ENCODE data around the gene CCZ1. TPM values are rescaled to one million over a fixed set of nuclear protein-coding genes. Genes with fewer than 3 reads are reported as not detected.

The CCZ1 gene
- total RNA-seq, 1 experiment from 2014 or later: 81.7 TPM

Other genes with a start within 250 kb of the CCZ1 start
- 38.0 and 39.9 TPM in 2 replicates for gene RNF216, start 117.1 kb upstream of the CCZ1 start, total RNA-seq (2021)
- gene OCM, start 17.9 kb upstream of the CCZ1 start, total RNA-seq (2021): 0.83 TPM in 1 of 2 replicates, not detected in the other
- gene RSPH10B, start 72.0 kb downstream of the CCZ1 start, total RNA-seq (2021): 0.80 TPM in 1 of 2 replicates, not detected in the other
- 30.4 and 32.1 TPM in 2 replicates for gene PMS2, start 110.3 kb downstream of the CCZ1 start, total RNA-seq (2021)
- gene AIMP2, start 110.5 kb downstream of the CCZ1 start, total RNA-seq (2021): 65.1 and 73.8 TPM in 2 replicates
- 0.37 TPM in 1 of 2 replicates, not detected in the other for gene ANKRD61, start 132.6 kb downstream of the CCZ1 start, total RNA-seq (2021)
- 202 and 239 TPM in 2 replicates for gene EIF2AK1, start 160.4 kb downstream of the CCZ1 start, total RNA-seq (2021)
- gene USP42, start 206.2 kb downstream of the CCZ1 start, total RNA-seq (2021): 17.5 TPM in 2 replicates

Measured in PC-9 (cell line).